Body of pancreas (tissue), 4 donors: ENCODE measurements around the gene SFXN1.

Experiments
- POLR2A ChIP-seq, 3 donors: fragments of 450-650 bp; IDR thresholded peaks; one replicate each; pipeline ENCODE4 v1.6.1; 2016; ENCODE audit warnings: antibody characterized with exemption in 3 of 3, mild to moderate bottlenecking in 2 of 3
- TF ChIP-seq, protein P1 (sequence below), 7 experiments: fragments of 450-650 bp in 4 of 7; fragments of 200-600 bp in 3 of 7; sonication (generic) in 3 of 7; IDR thresholded peaks; one replicate each; pipeline ENCODE4 v1.5.1; 2016 to 2019; ENCODE audit warnings: antibody characterized with exemption in 7 of 7

- TF ChIP-seq, protein P1, sequence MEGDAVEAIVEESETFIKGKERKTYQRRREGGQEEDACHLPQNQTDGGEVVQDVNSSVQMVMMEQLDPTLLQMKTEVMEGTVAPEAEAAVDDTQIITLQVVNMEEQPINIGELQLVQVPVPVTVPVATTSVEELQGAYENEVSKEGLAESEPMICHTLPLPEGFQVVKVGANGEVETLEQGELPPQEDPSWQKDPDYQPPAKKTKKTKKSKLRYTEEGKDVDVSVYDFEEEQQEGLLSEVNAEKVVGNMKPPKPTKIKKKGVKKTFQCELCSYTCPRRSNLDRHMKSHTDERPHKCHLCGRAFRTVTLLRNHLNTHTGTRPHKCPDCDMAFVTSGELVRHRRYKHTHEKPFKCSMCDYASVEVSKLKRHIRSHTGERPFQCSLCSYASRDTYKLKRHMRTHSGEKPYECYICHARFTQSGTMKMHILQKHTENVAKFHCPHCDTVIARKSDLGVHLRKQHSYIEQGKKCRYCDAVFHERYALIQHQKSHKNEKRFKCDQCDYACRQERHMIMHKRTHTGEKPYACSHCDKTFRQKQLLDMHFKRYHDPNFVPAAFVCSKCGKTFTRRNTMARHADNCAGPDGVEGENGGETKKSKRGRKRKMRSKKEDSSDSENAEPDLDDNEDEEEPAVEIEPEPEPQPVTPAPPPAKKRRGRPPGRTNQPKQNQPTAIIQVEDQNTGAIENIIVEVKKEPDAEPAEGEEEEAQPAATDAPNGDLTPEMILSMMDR (IDR thresholded peaks at IDR 0.05) = no peak
- no peak for TF ChIP-seq POLR2A (IDR thresholded peaks at IDR 0.05)
These were observed 6.5 kb downstream of the SFXN1 start for GRCh38 chr5:175484829-175485228.
